HEK293 (cell line): ENCODE measurements around the gene PPARG.

ENCODE experiments used
- CTCF ChIA-PET: fragments of 350-600 bp; formaldehyde crosslinking; extraction: SDS; loops from one replicate; lab custom pipeline; 2021; ENCODE audit warnings: antibody characterized with exemption; lab: Yijun Ruan, JAX
- POLR2A ChIA-PET: fragments of 300-600 bp; formaldehyde crosslinking; extraction: SDS; loops from one replicate; lab custom pipeline; 2020; ENCODE audit warnings: antibody characterized with exemption, inconsistent platforms; lab: Yijun Ruan, JAX
- H3K27ac ChIP-seq: fragments of 200-500 bp; sonication (Bioruptor generic); 2 replicates; pipeline ENCODE4 v1.5.1; 2014; ENCODE audit warnings: low read depth, low read length, control low read depth, inconsistent platforms; ENCODE audit errors: extremely low read depth
- H3K36me3 ChIP-seq, 2 experiments: fragments of 200-500 bp in 1 of 2; sonication (Bioruptor generic) in 1 of 2; 1 replicate in 1 of 2; 2 replicates in 1 of 2; pipeline ENCODE4 v1.5.1; 2014 to 2017; ENCODE audit warnings: inconsistent platforms in 2 of 2, low read length in 2 of 2; ENCODE audit not compliant: control insufficient read depth in 2 of 2, insufficient read depth in 1 of 2
- H3K4me1 ChIP-seq: fragments of 200-500 bp; sonication (Bioruptor generic); 2 replicates; pipeline ENCODE4 v1.5.1; 2014; ENCODE audit warnings: mild to moderate bottlenecking, low read length, inconsistent platforms; ENCODE audit not compliant: control insufficient read depth, insufficient read depth
- H3K4me3 ChIP-seq: 2 replicates; pipeline ENCODE4 v1.5.1; 2011; ENCODE audit warnings: low read depth, mild to moderate bottlenecking, control low read depth, low read length, moderate library complexity
- H3K9me3 ChIP-seq: fragments of 200-500 bp; sonication (Bioruptor generic); 2 replicates; pipeline ENCODE4 v1.5.1; 2014; ENCODE audit warnings: low read depth, low read length, inconsistent platforms; ENCODE audit not compliant: control insufficient read depth, insufficient read depth
- ATF2 ChIP-seq: fragments of 450-650 bp; formaldehyde crosslinking; IDR thresholded peaks from 2 replicates; pipeline ENCODE4 v1.5.1; 2016; ENCODE audit warnings: missing biosample characterization, missing genetic modification characterization, low read depth
- GLIS1 ChIP-seq: fragments of 450-650 bp; formaldehyde crosslinking; IDR thresholded peaks from 2 replicates; pipeline ENCODE4 v1.5.1; 2016; ENCODE audit warnings: missing biosample characterization, missing genetic modification characterization
- KLF10 ChIP-seq: fragments of 450-650 bp; IDR thresholded peaks from 2 replicates; pipeline ENCODE4 v1.5.1; 2018; ENCODE audit warnings: missing biosample characterization, mild to moderate bottlenecking, missing genetic modification characterization
- KLF16 ChIP-seq: fragments of 450-650 bp; formaldehyde crosslinking; IDR thresholded peaks from 2 replicates; pipeline ENCODE4 v1.5.1; 2017; ENCODE audit warnings: missing biosample characterization, missing genetic modification characterization
- KLF8 ChIP-seq: fragments of 450-650 bp; formaldehyde crosslinking; IDR thresholded peaks from 2 replicates; pipeline ENCODE4 v1.5.1; 2016; ENCODE audit warnings: missing biosample characterization, missing genetic modification characterization
- MZF1 ChIP-seq: fragments of 450-650 bp; formaldehyde crosslinking; IDR thresholded peaks from 2 replicates; pipeline ENCODE4 v1.5.1; 2017; ENCODE audit warnings: missing biosample characterization, missing genetic modification characterization, borderline replicate concordance
- TRIM28 ChIP-seq: IDR thresholded peaks from 2 replicates; pipeline ENCODE4 v1.6.1; 2011; ENCODE audit warnings: low read length, control low read depth, borderline replicate concordance
- YY2 ChIP-seq: fragments of 450-650 bp; formaldehyde crosslinking; IDR thresholded peaks from 2 replicates; pipeline ENCODE4 v1.5.1; 2016; ENCODE audit warnings: missing biosample characterization, missing genetic modification characterization
- ZIC2 ChIP-seq: fragments of 450-650 bp; formaldehyde crosslinking; IDR thresholded peaks from 2 replicates; pipeline ENCODE4 v1.5.1; 2016; ENCODE audit warnings: missing biosample characterization, missing genetic modification characterization
- ZNF112 ChIP-seq: fragments of 450-650 bp; formaldehyde crosslinking; IDR thresholded peaks from 2 replicates; pipeline ENCODE4 v1.5.0; 2017; ENCODE audit warnings: missing biosample characterization, missing genetic modification characterization
- ZNF121 ChIP-seq: fragments of 450-650 bp; formaldehyde crosslinking; IDR thresholded peaks from 2 replicates; pipeline ENCODE4 v1.5.1; 2016; ENCODE audit warnings: missing biosample characterization, missing genetic modification characterization
- ZNF133 ChIP-seq: fragments of 450-650 bp; formaldehyde crosslinking; IDR thresholded peaks from 2 replicates; pipeline ENCODE4 v1.5.1; 2016; ENCODE audit warnings: missing biosample characterization, missing genetic modification characterization
- ZNF18 ChIP-seq: fragments of 450-650 bp; formaldehyde crosslinking; IDR thresholded peaks from 2 replicates; pipeline ENCODE4 v1.5.1; 2016; ENCODE audit warnings: missing biosample characterization, missing genetic modification characterization
- ZNF202 ChIP-seq: fragments of 450-650 bp; formaldehyde crosslinking; IDR thresholded peaks from 2 replicates; pipeline ENCODE4 v1.5.1; 2016; ENCODE audit warnings: missing biosample characterization, missing genetic modification characterization, borderline replicate concordance
- ZNF24 ChIP-seq: fragments of 450-650 bp; formaldehyde crosslinking; IDR thresholded peaks from 2 replicates; pipeline ENCODE4 v1.5.1; 2016; ENCODE audit warnings: missing biosample characterization, missing genetic modification characterization
- ZNF335 ChIP-seq: fragments of 450-650 bp; formaldehyde crosslinking; conservative IDR thresholded peaks from 2 replicates; pipeline ENCODE4 v1.5.1; 2016; ENCODE audit warnings: missing biosample characterization, missing genetic modification characterization
- ZNF473 ChIP-seq: fragments of 450-650 bp; formaldehyde crosslinking; IDR thresholded peaks from 2 replicates; pipeline ENCODE4 v1.5.1; 2017; ENCODE audit warnings: missing biosample characterization, missing genetic modification characterization
- ZNF521 ChIP-seq: fragments of 450-650 bp; formaldehyde crosslinking; IDR thresholded peaks from 2 replicates; pipeline ENCODE4 v1.5.1; 2017; ENCODE audit warnings: missing biosample characterization, mild to moderate bottlenecking, missing genetic modification characterization
- ZNF530 ChIP-seq: fragments of 450-650 bp; formaldehyde crosslinking; IDR thresholded peaks from 2 replicates; pipeline ENCODE4 v1.5.1; 2016; ENCODE audit warnings: low read depth, missing biosample characterization, missing genetic modification characterization
- ZNF654 ChIP-seq: fragments of 450-650 bp; formaldehyde crosslinking; IDR thresholded peaks from 2 replicates; pipeline ENCODE4 v1.5.1; 2016; ENCODE audit warnings: low read depth, missing biosample characterization, missing genetic modification characterization
- ZNF777 ChIP-seq: fragments of 450-650 bp; formaldehyde crosslinking; IDR thresholded peaks from 2 replicates; pipeline ENCODE4 v1.5.1; 2017; ENCODE audit warnings: missing biosample characterization, missing genetic modification characterization, borderline replicate concordance
- ZSCAN16 ChIP-seq: fragments of 450-650 bp; formaldehyde crosslinking; IDR thresholded peaks from 2 replicates; pipeline ENCODE4 v1.5.1; 2016; ENCODE audit warnings: missing biosample characterization, missing genetic modification characterization
- TF ChIP-seq, protein P1 (sequence below): fragments of 450-650 bp; IDR thresholded peaks from 2 replicates; pipeline ENCODE4 v1.5.1; 2018; ENCODE audit warnings: missing biosample characterization, mild to moderate bottlenecking, missing genetic modification characterization

Gene PPARG

GRCh38 chr3:12399226-12399625, 110.4 kb downstream of the PPARG start (continued):
- no peak for TF ChIP-seq ZNF335 (tag by site-specific recombination)
- no peak for TF ChIP-seq KLF10 (tag by site-specific recombination)
- TF ChIP-seq ZIC2 (tag by site-specific recombination) = no peak
- no peak for TF ChIP-seq ZNF530
- TF ChIP-seq ZNF121 (tag by site-specific recombination) = no peak

DNA sequence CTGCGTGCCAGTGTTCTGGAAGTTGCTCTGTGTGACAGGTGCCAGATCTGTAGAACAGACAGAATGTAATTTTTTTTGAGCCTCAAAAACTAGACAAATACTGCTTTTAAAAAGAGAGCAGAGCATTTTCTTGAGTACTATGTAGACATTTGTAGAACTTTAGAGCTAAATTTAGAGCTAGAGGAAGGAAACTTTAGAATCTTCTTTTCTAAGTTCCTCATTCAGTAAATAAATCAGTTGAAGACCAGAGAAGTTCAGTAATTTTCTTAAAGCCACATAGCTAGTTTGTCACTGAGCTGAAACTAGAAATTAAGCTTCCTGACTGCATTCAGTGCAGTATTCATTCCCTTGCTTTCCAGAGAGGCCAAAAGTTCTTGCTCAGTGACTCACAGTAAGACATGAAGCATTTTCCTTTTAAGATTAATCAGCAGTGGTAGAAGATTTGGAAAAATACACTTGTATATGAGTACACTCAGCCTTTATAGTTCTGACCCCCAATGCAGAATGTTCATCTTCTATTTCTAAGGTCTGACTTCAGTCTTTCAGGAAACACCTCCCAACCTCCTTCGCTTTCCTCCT, 111.8 kb downstream of the PPARG start:
- Histone ChIP-seq H3K9me3 (no peaks in the 10 kb centered on the region), H3K4me3 (no peak overlapping the region)
- TF ChIP-seq YY2 (tag by site-specific recombination) (no peak), ZNF521 (tag by site-specific recombination) (no peak), ZSCAN16 (tag by site-specific recombination) (no peak), ZNF777 (tag by site-specific recombination) (no peak), MZF1 (no peak), KLF8 (tag by site-specific recombination) (no peak), TRIM28 (no peak), ZNF18 (tag by site-specific recombination) (no peak), ZNF24 (no peak), ZNF654 (tag by site-specific recombination) (no peak), ZNF112 (tag by site-specific recombination) (no peak), GLIS1 (no peak), ATF2 (tag by site-specific recombination) (no peak), KLF16 (tag by site-specific recombination) (no peak), ZNF202 (tag by site-specific recombination) (no peak), ZNF473 (tag by site-specific recombination) (no peak), ZNF133 (tag by site-specific recombination) (no peak)
- TF ChIP-seq, protein P1, sequence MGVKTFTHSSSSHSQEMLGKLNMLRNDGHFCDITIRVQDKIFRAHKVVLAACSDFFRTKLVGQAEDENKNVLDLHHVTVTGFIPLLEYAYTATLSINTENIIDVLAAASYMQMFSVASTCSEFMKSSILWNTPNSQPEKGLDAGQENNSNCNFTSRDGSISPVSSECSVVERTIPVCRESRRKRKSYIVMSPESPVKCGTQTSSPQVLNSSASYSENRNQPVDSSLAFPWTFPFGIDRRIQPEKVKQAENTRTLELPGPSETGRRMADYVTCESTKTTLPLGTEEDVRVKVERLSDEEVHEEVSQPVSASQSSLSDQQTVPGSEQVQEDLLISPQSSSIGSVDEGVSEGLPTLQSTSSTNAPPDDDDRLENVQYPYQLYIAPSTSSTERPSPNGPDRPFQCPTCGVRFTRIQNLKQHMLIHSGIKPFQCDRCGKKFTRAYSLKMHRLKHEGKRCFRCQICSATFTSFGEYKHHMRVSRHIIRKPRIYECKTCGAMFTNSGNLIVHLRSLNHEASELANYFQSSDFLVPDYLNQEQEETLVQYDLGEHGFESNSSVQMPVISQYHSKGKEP (tag by site-specific recombination) = no peak
- TF ChIP-seq, all 188 proteins: peak for 0
- H3K27ac ChIP-seq = no peak overlapping the region
- no peaks in the 10 kb centered on the region for H3K36me3 ChIP-seq
- ChIA-PET CTCF (interaction anchor here (0.7 kb wide), 1 partner anchor 30 kb away, joined by 3 read pairs; no protein-coding TSS in a partner anchor), POLR2A (no interaction called here)
- no peaks in the 10 kb centered on the region for H3K4me1 ChIP-seq
